ACC112 (cell line): ENCODE data around the gene KCNG4.

Experiments used
- H2AFZ ChIP-seq: fragments of 200-600 bp; sonication (generic); one replicate; pipeline ENCODE4 v1.6.0; 2017; ENCODE audit warnings: antibody characterized with exemption, low read length; ENCODE audit not compliant: unreplicated experiment
- H3K27ac ChIP-seq: fragments of 200-600 bp; sonication (generic); 2 replicates; pipeline ENCODE4 v1.5.1; 2014; ENCODE audit warnings: low read depth, mild to moderate bottlenecking, antibody characterized with exemption, low read length, moderate library complexity
- H3K27me3 ChIP-seq: fragments of 200-600 bp; sonication (generic); 2 replicates; pipeline ENCODE4 v1.6.1; 2014; ENCODE audit warnings: mild to moderate bottlenecking, antibody characterized with exemption, low read length, moderate library complexity, mixed read lengths; ENCODE audit not compliant: insufficient read depth
- H3K36me3 ChIP-seq: fragments of 200-600 bp; sonication (generic); 2 replicates; pipeline ENCODE4 v1.6.1; 2016; ENCODE audit warnings: mild to moderate bottlenecking, antibody characterized with exemption, low read length, moderate library complexity, mixed read lengths; ENCODE audit not compliant: insufficient read depth
- H3K4me1 ChIP-seq: fragments of 200-600 bp; sonication (generic); one replicate; pipeline ENCODE4 v1.6.1; 2016; ENCODE audit warnings: low read length, mixed read lengths; ENCODE audit not compliant: insufficient read depth, unreplicated experiment, control insufficient read depth
- H3K4me3 ChIP-seq: fragments of 200-600 bp; sonication (generic); 2 replicates; pipeline ENCODE4 v1.5.1; 2014; ENCODE audit warnings: mild to moderate bottlenecking, low read depth, low read length
- H3K79me2 ChIP-seq: fragments of 200-600 bp; sonication (generic); one replicate; pipeline ENCODE4 v1.6.0; 2016; ENCODE audit warnings: low read length; ENCODE audit not compliant: control insufficient read depth, unreplicated experiment, insufficient read depth

KCNG4 gene

GRCh38 chr16:84176192-84177053, 63.4 kb downstream of the KCNG4 start:
- H3K79me2 ChIP-seq: no peaks in the 10 kb centered on the region
- H2AFZ ChIP-seq: no peak overlapping the region
- H3K36me3 ChIP-seq: no peaks in the 10 kb centered on the region
- H3K27me3 ChIP-seq: no peaks in the 10 kb centered on the region
- peak overlapping the region; percentile 24; the same call in 1 of the 2 replicates for H3K4me3 ChIP-seq
- H3K4me1 ChIP-seq: peaks cover 24% of the 10 kb centered on the region
- no peak overlapping the region for H3K27ac ChIP-seq

- Histone ChIP-seq H3K4me1 (peaks cover 24% of the 10 kb centered on the region), H2AFZ (no peak overlapping the region), H3K4me3 (no peak overlapping the region), H3K27me3 (no peaks in the 10 kb centered on the region), H3K79me2 (no peaks in the 10 kb centered on the region), H3K36me3 (no peaks in the 10 kb centered on the region), H3K27ac (no peak overlapping the region)
These were observed 64.3 kb downstream of the KCNG4 start for GRCh38 chr16:84175350-84176081.

GRCh38 chr16:84174396-84174795, 65.4 kb downstream of the KCNG4 start:
- Histone ChIP-seq H3K79me2 (no peaks in the 10 kb centered on the region), H3K4me3 (no peak overlapping the region)

DNA sequence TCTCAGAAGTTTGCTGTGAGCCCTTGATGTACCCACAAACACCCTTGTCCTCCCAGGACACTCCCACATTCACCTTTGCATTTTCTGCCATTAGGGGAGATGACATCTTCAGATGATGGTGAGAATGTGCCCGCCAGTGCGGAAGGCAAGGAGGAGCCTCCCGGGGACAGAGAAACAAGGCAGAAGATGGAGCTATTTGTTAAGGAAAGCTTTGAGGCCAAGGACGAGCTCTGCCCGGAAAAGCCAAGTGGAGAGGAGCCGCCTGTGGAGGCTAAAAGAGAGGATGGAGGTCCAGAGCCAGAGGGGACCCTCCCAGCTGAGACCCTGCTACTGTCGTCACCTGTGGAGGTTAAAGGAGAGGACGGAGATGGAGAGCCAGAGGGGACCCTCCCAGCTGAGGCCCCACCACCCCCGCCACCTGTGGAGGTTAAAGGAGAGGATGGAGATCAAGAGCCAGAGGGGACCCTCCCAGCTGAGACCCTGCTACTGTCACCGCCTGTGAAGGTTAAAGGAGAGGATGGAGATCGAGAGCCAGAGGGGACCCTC, 70.0 kb downstream of the KCNG4 start:
- H2AFZ ChIP-seq: no peak overlapping the region
- peaks cover 24% of the 10 kb centered on the region for H3K27me3 ChIP-seq
- no peaks in the 10 kb centered on the region for H3K4me1 ChIP-seq
- H3K4me3 ChIP-seq: no peak overlapping the region
- H3K27ac ChIP-seq: no peak overlapping the region
- H3K79me2 ChIP-seq: no peaks in the 10 kb centered on the region
- H3K36me3 ChIP-seq: no peaks in the 10 kb centered on the region

More at GRCh38 chr16:84174396-84174795, 65.4 kb downstream of the KCNG4 start:
- Histone ChIP-seq H3K4me1 (peaks cover 24% of the 10 kb centered on the region), H3K27ac (no peak overlapping the region), H2AFZ (no peak overlapping the region), H3K27me3 (no peaks in the 10 kb centered on the region), H3K36me3 (no peaks in the 10 kb centered on the region)
